ENCODE data around the gene SMAD2.

The SMAD2 gene

DNA sequence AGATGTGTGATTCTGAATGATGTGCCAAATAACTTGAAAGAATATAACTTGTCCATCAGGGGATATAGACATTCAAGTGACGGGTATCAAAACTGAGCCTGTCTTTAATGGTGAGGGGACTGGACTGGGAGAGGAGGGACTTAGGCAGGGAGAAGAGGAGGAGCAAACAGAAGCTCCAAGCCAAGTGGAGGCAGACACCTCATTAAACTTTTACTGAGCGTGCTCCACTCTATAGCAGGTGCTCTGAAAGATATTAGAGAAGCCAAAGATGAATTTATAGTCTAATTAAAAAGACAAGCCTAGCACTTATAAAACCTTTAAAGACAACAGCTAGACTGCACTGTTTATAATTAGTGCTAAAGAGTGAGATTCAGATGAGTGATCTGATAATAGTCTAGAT is 47.7 kb upstream of the SMAD2 start:
- TF ChIP-seq EZH2phosphoT487 (IDR thresholded peaks at IDR 0.05; ENCODE audit: borderline replicate concordance) (no peak), CTCF (conservative IDR thresholded peaks at IDR 0.05; ENCODE audit: low read length) (no peak)
- Histone ChIP-seq H2AFZ (ENCODE audit: low read length) (no peak overlapping the region), H3K27me3 (ENCODE audit: insufficient read depth, low read length, poor library complexity, severe bottlenecking) (no peaks in the 10 kb centered on the region), H3K9me2 (replicated peaks; ENCODE audit: low read depth, low read length) (no peaks in the 10 kb centered on the region), H3K4me3 (ENCODE audit: low read length, poor library complexity, severe bottlenecking) (no peak overlapping the region), H3K4me2 (ENCODE audit: low read depth, low read length, poor library complexity, severe bottlenecking) (no peak overlapping the region), H3K79me2 (ENCODE audit: insufficient read depth, low read length) (no peaks in the 10 kb centered on the region), H3F3A (ENCODE audit: low read depth) (0 out of 2 replicates have a peak, but pooled peaks cover 2% of the 10 kb centered on the region), H3K36me3 (ENCODE audit: insufficient read depth, low read length) (no peaks in the 10 kb centered on the region), H3K4me1 (ENCODE audit: insufficient read depth, low read length, poor library complexity, severe bottlenecking) (no peaks in the 10 kb centered on the region), H4K20me1 (ENCODE audit: insufficient read depth, low read length, poor library complexity, severe bottlenecking) (no peaks in the 10 kb centered on the region), H3K9ac (ENCODE audit: low read depth, low read length, poor library complexity, severe bottlenecking) (no peak overlapping the region), H3K9me3 (ENCODE audit: insufficient read depth, low read depth, low read length) (no peaks in the 10 kb centered on the region)

GRCh38 chr18:47975701-47976100 is 45.2 kb upstream of the SMAD2 start:
- no peaks in the 10 kb centered on the region for H3K9me3 ChIP-seq (ENCODE audit: insufficient read depth, low read depth, low read length)
- H3K36me3 ChIP-seq (ENCODE audit: insufficient read depth, low read length) = no peaks in the 10 kb centered on the region
- no peak overlapping the region for H3K4me3 ChIP-seq (ENCODE audit: low read length, poor library complexity, severe bottlenecking)
- H3K9ac ChIP-seq (ENCODE audit: low read depth, low read length, poor library complexity, severe bottlenecking) = no peak overlapping the region
- no peaks in the 10 kb centered on the region for H3K79me2 ChIP-seq (ENCODE audit: insufficient read depth, low read length)
- no peak overlapping the region for H2AFZ ChIP-seq (ENCODE audit: low read length)
- H3K4me2 ChIP-seq (ENCODE audit: low read depth, low read length, poor library complexity, severe bottlenecking) = no peak overlapping the region
- H3K9me2 ChIP-seq (replicated peaks; ENCODE audit: low read depth, low read length) = no peaks in the 10 kb centered on the region
- H4K20me1 ChIP-seq (ENCODE audit: insufficient read depth, low read length, poor library complexity, severe bottlenecking) = no peaks in the 10 kb centered on the region
- H3K27me3 ChIP-seq (ENCODE audit: insufficient read depth, low read length, poor library complexity, severe bottlenecking) = no peaks in the 10 kb centered on the region
- no peak for TF ChIP-seq EZH2phosphoT487 (IDR thresholded peaks at IDR 0.05; ENCODE audit: borderline replicate concordance)
- TF ChIP-seq CTCF (conservative IDR thresholded peaks at IDR 0.05; ENCODE audit: low read length) = no peak
- H3K4me1 ChIP-seq (ENCODE audit: insufficient read depth, low read length, poor library complexity, severe bottlenecking) = peaks cover 8% of the 10 kb centered on the region
- 0 out of 2 replicates have a peak, but pooled peaks cover 2% of the 10 kb centered on the region for H3F3A ChIP-seq (ENCODE audit: low read depth)

- no peaks in the 10 kb centered on the region for H3K79me2 ChIP-seq (ENCODE audit: insufficient read depth, low read length)
- no peak overlapping the region for H2AFZ ChIP-seq (ENCODE audit: low read length)
- no peaks in the 10 kb centered on the region for H3K27me3 ChIP-seq (ENCODE audit: insufficient read depth, low read length, poor library complexity, severe bottlenecking)
- no peak overlapping the region for H3K4me3 ChIP-seq (ENCODE audit: low read length, poor library complexity, severe bottlenecking)
- H3K9ac ChIP-seq (ENCODE audit: low read depth, low read length, poor library complexity, severe bottlenecking) = no peak overlapping the region
- no peaks in the 10 kb centered on the region for H3K9me3 ChIP-seq (ENCODE audit: insufficient read depth, low read depth, low read length)
- H3K36me3 ChIP-seq (ENCODE audit: insufficient read depth, low read length) = no peaks in the 10 kb centered on the region
- H3K9me2 ChIP-seq (replicated peaks; ENCODE audit: low read depth, low read length) = no peaks in the 10 kb centered on the region
- H4K20me1 ChIP-seq (ENCODE audit: insufficient read depth, low read length, poor library complexity, severe bottlenecking) = no peaks in the 10 kb centered on the region
- no peak overlapping the region for H3K4me2 ChIP-seq (ENCODE audit: low read depth, low read length, poor library complexity, severe bottlenecking)
- 0 out of 2 replicates have a peak, but pooled peaks cover 2% of the 10 kb centered on the region for H3F3A ChIP-seq (ENCODE audit: low read depth)
- peaks cover 10% of the 10 kb centered on the region for H3K4me1 ChIP-seq (ENCODE audit: insufficient read depth, low read length, poor library complexity, severe bottlenecking)
- TF ChIP-seq CTCF (conservative IDR thresholded peaks at IDR 0.05; ENCODE audit: low read length) (no peak), EZH2phosphoT487 (IDR thresholded peaks at IDR 0.05; ENCODE audit: borderline replicate concordance) (no peak)
These were observed 44.6 kb upstream of the SMAD2 start for GRCh38 chr18:47975105-47975504.

Measured in Loucy (cell line).